Fibroblast of villous mesenchyme (primary cell): Measurements from ENCODE around the gene ACBD6. TPM values are rescaled to one million over a fixed set of nuclear protein-coding genes. Genes with fewer than 3 reads are reported as not detected.

ENCODE experiments used
- DNase-seq: peaks from one replicate; pipeline ENCODE4 v3.0.0-alpha.2; 2010; ENCODE audit warnings: low read depth
- H3K4me3 ChIP-seq: 2 replicates; pipeline ENCODE4 v1.5.1; 2011; ENCODE audit warnings: low read depth, mild to moderate bottlenecking, low read length
- CTCF ChIP-seq: IDR thresholded peaks from 2 replicates; pipeline ENCODE4 v1.5.1; 2012; ENCODE audit warnings: low read depth, mild to moderate bottlenecking, low read length; ENCODE audit not compliant: insufficient read depth
- total RNA-seq: library from RNA; depleted of rRNA; stranded (reverse); fragments of >200 nt; gene quantifications from 2 replicates; pipeline ENCODE4 v1.2.3, GENCODE V29; 2012

The ACBD6 gene
- total RNA-seq, 1 donor, result 44.5 TPM

DNA sequence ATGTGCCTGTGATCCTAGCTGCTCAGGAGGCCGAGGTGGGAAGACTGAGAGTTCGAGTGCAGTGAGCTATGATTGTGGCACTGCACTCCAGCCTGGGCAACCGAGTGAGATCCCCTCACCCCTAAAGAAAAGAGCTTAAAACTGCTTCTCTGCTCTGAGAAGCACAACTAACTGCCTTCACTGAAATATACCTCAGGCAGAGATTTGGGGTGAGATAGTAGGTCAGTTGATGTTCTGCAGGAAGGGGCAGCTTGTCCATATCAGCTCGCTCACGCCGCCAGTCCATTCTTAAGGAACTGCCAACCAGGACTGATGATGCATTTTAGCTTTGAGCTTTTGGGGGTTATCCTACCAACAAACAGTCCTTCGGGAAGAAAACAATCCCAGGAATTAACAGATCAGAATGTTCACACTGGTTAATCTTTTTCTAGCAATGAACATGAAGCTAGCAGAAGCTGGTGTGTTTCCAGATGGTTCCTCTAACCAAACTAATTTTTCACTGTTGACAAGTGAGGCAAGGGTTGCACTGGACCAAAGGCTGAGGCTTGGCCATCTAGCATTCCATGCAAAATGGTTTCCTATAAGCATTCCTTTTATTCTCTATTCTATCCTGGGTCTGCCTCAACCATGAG, 240.7 kb downstream of the ACBD6 start:
- TF ChIP-seq CTCF, result no peak
- DNase-seq, result no peak
- H3K4me3 ChIP-seq, result no peak overlapping the region

GRCh38 chr1:180261030-180261429, 241.3 kb downstream of the ACBD6 start:
- no peak overlapping the region for H3K4me3 ChIP-seq
- no peak for DNase-seq
- TF ChIP-seq CTCF, result no peak

DNA sequence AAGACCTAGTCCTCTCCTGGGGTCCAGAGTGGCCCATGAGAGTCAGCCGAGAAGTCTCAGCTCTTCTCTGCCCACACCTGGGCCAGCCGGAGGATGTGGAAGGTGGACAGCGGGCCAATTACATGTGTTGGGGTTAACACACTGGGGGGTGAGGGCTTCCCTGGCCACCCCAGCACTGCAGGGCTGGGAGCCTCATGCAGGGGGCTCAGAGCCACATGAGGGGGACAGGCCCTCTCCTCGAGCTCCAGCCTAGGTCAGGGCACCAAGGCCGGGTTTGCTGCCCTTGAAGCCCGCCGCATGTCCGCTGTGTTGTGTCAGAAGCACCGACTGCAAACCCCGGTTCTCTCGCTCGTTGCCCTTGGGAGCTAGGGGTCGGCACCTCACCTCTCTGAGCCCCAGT, 241.8 kb downstream of the ACBD6 start:
- H3K4me3 ChIP-seq, result no peak overlapping the region
- TF ChIP-seq CTCF, result no peak
- DNase-seq, result no peak

DNA sequence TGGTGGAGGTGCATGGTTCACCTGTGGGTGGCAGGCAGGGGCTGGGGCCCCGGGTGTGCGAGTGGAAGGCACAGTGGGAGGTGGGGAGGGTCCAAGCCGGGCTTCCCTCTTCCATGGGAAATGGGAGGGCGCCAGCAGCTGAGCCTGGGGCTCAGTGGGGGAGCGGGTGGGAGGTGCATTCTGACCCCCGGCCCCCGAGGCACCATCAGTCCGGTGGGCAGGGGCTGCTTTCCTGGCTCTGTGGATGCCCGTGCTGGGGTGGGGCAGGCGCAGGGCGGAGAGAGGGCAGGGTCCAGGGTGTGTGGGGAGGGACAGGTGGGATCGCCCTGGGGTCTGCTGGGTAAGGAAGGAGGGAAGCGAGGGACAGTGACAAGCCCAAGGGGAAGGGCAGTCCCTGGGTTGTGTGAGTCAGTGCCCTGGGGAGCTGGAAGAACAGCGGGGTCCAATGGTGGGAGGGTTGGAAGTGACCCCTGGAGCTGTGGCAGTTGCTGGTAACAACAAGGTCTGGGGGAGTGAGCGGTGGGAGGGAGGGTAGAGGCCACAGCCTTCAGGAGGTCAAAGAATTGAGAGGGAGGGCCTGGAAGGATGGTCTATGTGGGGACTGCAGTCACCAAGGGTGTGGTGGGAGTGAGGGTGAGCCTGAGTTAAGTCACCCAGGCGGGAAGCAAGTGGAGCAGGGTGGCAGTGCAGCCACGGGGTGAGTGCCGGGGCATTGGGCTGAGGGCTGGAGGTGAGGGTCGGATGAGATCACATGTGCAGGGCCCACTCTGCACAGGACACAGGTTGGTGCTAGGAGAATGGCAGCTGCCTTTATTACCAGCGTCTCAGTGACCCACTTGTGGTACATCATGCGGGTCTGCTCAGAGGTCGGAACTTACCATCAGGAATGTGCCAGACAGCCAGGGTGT, 242.7 kb downstream of the ACBD6 start:
- TF ChIP-seq CTCF, result no peak
- no peak for DNase-seq

GRCh38 chr1:180258935-180259334, 243.4 kb downstream of the ACBD6 start:
- no peak overlapping the region for H3K4me3 ChIP-seq
- no peak for DNase-seq

More for the DNA sequence above, 242.7 kb downstream of the ACBD6 start:
- no peak overlapping the region for H3K4me3 ChIP-seq

DNA sequence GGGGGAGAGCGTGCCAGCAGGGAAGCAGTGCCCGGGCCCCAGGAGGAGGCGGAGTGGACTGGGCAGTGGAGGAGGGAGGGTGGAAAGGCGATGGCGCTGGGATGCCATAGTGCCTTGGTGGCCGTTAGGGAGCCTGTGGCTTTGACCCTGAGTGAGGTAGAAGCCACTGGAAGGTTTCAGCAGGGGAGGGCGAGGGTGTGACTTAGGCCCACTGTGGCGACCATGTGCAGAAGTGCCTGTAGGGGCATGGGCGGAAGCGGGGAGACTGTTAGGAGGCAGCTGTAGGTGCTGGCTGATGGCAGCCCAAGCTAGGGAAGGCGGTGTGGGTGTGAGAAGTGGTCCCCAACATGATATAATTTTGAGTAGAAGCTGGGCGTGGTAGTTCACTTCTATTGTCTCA, 244.1 kb downstream of the ACBD6 start:
- no peak for TF ChIP-seq CTCF
- H3K4me3 ChIP-seq, result no peak overlapping the region
- DNase-seq, result no peak

More at GRCh38 chr1:180258935-180259334, 243.4 kb downstream of the ACBD6 start:
- TF ChIP-seq CTCF, result no peak
